NOMO-1 treated with DMSO at 0.1 percent for 48 hours (cell line): Measurements from ENCODE around the gene LRRK1.

Experiments used
- DNase-seq: peaks from one replicate; lab custom pipeline; 2025; ENCODE audit not compliant: unreplicated experiment; lab: John Stamatoyannopoulos, UW

Gene LRRK1

GRCh38 chr15:101052681-101053121 is 133.5 kb downstream of the LRRK1 start:
- DNase-seq: no peak

GRCh38 chr15:101053261-101053660 is 134.1 kb downstream of the LRRK1 start:
- DNase-seq: no peak

DNA sequence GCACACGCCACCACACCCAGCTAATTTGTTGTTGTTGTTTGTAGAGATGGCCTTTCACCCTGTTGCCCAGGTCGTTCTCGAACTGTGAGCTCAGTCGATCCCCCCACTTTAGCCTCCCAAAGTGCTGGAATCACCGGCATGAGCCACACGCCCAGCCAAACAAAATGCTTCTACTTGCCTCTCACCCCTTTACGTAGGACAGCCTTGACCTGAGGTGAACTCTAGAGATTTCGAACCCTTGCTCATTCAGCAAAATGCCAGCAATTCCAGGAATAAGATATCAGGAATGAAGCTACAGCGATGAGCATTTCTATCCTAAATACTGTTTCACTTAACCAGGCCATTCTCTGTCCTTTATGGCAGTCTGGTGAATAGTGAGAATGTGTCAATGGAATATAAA is 135.0 kb downstream of the LRRK1 start:
- DNase-seq: no peak

DNA sequence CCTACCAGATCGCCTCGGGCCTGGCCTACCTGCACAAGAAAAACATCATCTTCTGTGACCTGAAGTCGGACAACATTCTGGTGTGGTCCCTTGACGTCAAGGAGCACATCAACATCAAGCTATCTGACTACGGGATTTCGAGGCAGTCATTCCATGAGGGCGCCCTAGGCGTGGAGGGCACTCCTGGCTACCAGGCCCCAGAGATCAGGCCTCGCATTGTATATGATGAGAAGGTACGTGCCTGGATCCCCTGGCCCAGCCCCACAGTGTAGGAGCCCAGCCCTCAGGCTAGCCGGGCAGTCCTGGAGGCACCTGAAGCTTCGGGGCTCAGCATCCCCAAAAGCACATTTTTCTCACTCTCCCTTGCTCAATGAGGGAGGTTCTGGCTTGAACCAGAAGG is 135.8 kb downstream of the LRRK1 start:
- DNase-seq: no peak

DNA sequence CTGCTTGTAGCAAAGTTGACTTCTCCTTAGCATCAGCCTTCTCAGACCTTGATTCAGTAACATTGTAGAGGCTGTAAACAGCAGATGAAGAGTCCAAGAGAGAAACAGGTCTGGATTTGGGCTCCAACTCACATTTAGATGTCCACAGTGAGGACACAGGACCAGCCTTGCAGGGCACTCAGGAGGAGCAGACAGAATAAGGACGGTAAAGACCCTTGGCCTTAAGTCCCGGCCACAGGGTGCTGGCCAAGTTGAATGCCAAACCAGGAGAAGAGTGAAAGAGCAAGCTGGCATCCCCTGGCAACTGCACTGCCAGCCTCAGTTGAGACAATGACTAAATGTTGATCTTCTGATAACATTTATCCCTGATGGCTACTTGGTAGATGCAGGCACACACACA is 136.3 kb downstream of the LRRK1 start:
- no peak for DNase-seq

- DNase-seq: peak; percentile 12
Measured at GRCh38 chr15:101056366-101057334, 137.5 kb downstream of the LRRK1 start.

- DNase-seq: no peak
Measured at GRCh38 chr15:101057841-101058407, 138.8 kb downstream of the LRRK1 start.

GRCh38 chr15:101058735-101059134 is 139.6 kb downstream of the LRRK1 start:
- DNase-seq: no peak

DNA sequence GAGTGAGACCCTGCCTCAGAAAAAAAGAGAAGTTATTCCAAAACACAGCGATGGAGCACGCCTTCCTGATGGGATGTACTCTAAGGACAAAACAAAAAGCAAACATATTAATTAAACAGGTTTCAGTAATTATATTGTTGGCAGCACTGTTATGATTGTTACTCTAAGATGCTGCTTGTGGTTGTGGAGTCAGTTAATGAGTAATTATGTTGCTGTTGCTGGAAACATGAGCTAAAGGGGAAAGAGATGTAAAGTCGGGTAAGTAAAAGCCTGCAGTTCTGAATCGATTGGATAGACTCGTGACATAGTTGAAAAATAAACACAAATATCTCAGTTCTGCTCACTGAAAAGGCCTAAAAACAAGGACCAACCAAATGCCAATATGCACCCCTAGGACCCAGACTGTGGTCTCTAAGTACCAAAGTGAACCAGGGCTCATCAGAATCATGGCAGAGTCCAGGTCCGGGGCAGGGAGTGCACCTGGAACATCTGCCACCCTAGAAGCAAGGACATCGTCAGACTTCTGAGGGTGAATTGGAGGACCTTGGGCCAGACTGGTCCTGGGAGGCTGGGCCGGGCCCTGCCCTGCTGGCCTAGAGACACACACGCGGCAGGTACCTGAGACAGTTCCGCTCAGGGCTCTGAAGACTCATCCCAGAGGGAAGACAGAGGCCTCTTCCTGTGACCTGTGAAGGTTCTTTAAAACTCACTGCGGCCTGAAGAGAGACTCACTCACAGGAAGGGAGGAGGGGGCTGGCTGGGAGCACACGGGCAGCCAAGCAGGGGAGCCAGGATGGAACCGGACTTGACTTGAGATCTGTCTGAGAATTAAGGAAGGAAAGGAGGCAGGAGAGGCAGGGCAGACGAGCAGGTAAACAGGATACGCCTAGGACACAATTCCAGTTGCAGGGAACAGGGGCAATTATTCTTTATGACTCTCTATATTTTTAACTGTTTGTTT is 140.5 kb downstream of the LRRK1 start:
- DNase-seq: no peak

- no peak for DNase-seq
Measured at GRCh38 chr15:101060576-101061551, 141.7 kb downstream of the LRRK1 start.

- DNase-seq: no peak
Measured at GRCh38 chr15:101062063-101062462, 142.9 kb downstream of the LRRK1 start.

- DNase-seq: no peak
Measured at GRCh38 chr15:101062471-101063171, 143.5 kb downstream of the LRRK1 start.

DNA sequence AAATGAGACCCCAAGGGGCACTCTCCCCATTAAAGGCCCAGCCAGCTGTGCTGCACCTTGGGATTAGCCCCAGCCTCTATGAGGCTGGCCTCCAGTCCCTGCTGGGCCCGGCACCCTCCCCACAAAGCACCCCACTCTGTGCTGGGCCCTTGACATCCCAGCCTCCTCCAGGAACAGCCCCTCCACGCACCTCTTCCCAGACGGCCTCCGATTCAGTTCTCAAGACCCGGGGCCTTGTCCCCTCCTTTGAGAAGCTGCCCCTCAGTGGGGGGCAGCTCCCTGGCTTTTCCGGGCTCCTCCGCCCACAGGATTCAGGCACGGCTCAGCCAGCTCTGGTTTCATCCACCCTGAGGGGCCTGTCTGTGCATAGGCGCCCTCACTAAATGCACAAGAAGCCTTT is 144.1 kb downstream of the LRRK1 start:
- no peak for DNase-seq

GRCh38 chr15:101063891-101064794 is 145.0 kb downstream of the LRRK1 start:
- DNase-seq: no peak

GRCh38 chr15:101064795-101065569 is 145.8 kb downstream of the LRRK1 start:
- DNase-seq: no peak

- DNase-seq: no peak
Measured at GRCh38 chr15:101065570-101066221, 146.5 kb downstream of the LRRK1 start.
